Heart right ventricle (tissue), 16 donors: ENCODE data around the gene DSC3. TPM values are rescaled to one million over a fixed set of nuclear protein-coding genes. Genes with fewer than 3 reads are reported as not detected.

Source experiments
- ATAC-seq, 8 donors: fragments of 200-7000 bp; cut with Tn5 transposase; one replicate each; pipeline ENCODE4 v1.9.1; 2020; ENCODE audit warnings: mild to moderate bottlenecking in 8 of 8, moderate library complexity in 8 of 8, moderate number of reproducible peaks in 1 of 8
- DNase-seq, 2 donors: peaks; one replicate each; pipeline ENCODE4 v3.0.0-alpha.2; 2020
- H3K27ac ChIP-seq, 10 donors: fragments of 200-600 bp; sonication (generic) in 2 of 10; one replicate each; pipeline versions ENCODE4 v1.5.0 to v1.8.0; 2020 to 2022; ENCODE audit warnings: mild to moderate bottlenecking in 3 of 10
- H3K27me3 ChIP-seq, 7 donors: fragments of 200-600 bp; one replicate each; pipeline ENCODE4 v1.8.0; 2021 to 2022; ENCODE audit warnings: mild to moderate bottlenecking in 2 of 7
- H3K36me3 ChIP-seq, 9 donors: fragments of 200-600 bp; sonication (generic) in 1 of 9; one replicate each; pipeline versions ENCODE4 v1.5.0 to v1.8.0; 2020 to 2022; ENCODE audit warnings: mild to moderate bottlenecking in 2 of 9
- H3K4me1 ChIP-seq, 9 donors: fragments of 200-600 bp; sonication (generic) in 1 of 9; one replicate each; pipeline versions ENCODE4 v1.5.0 to v1.8.0; 2020 to 2022; ENCODE audit warnings: mild to moderate bottlenecking in 4 of 9
- H3K4me3 ChIP-seq, 10 donors: fragments of 200-600 bp; sonication (generic) in 2 of 10; one replicate each; pipeline versions ENCODE4 v1.5.0 to v1.8.0; 2020 to 2022; ENCODE audit warnings: mild to moderate bottlenecking in 7 of 10, moderate library complexity in 2 of 10
- H3K9me3 ChIP-seq, 11 donors: fragments of 200-600 bp in 10 of 11; sonication (generic) in 2 of 11; one replicate each; pipeline versions ENCODE4 v1.5.0 to v1.8.0; 2013 to 2022; ENCODE audit warnings: mild to moderate bottlenecking in 2 of 11, control low read depth in 1 of 11, moderate library complexity in 1 of 11
- WGBS, 2 donors: extraction: QIAGEN DNeasy Blood & Tissue Kit; methylation state at CpG; one replicate each; pipeline ENCODE4 v1.1.7; 2013; ENCODE audit warnings: inconsistent platforms in 1 of 2; 5-methylcytosine and 5-hydroxymethylcytosine counted together
- intact Hi-C, 10 donors: fragments of 100-400 bp; cut with DNase I; formaldehyde crosslinking; loops; one replicate each; pipeline versions ENCODE4 v1.11.1 to v1.14.2; 2022
- polyA plus RNA-seq, 2 donors: library from polyadenylated mRNA; stranded (reverse); fragments of 200-250 nt; gene quantifications; one replicate each; pipeline ENCODE4 v1.2.3, GENCODE V29; 2013
- total RNA-seq, 10 donors: library from RNA; stranded (reverse); fragmentation: NEBNext Ultra II Directional in 3 of 10; extraction: Animal tissue kit (Norgen Biotek cat#: 25700) in 3 of 10; gene quantifications; one replicate each; pipeline versions ENCODE4 v1.2.1 to v1.2.4, GENCODE V29; 2021 to 2023
- TF ChIP-seq, protein P1 (sequence below), 9 donors: fragments of 200-600 bp; sonication (generic) in 2 of 9; IDR thresholded peaks; one replicate each; pipeline versions ENCODE4 v1.5.0 to v1.8.0; 2021 to 2022; ENCODE audit warnings: antibody characterized with exemption in 9 of 9, mild to moderate bottlenecking in 5 of 9, moderate library complexity in 1 of 9
- donor health status: Arrhythmogenic right ventricular cardiomyopathy.
- donor health status: ischemic (EF 13 %, LVEDD 7.1; RV severe dilation, severe dysfunction).
- donor health status: healthy with polysubstance abuse.
- donor health status: DM: no; HTN: yes; CAD: no.
- donor health status: DM: no; HTN: no; CAD: no.
- donor health status: ischemic (EF 25% LVEDD 6.9; RV normal size, moderate dysfunction).
- donor health status: ischemic (EF 25% LVEDD 5.7; RV mildly dilated, moderate dysfunction).
- donor health status: healthy.
- donor health status: DM: yes; HTN: yes; CAD: no.
- donor health status: Ischemic cardiomyopathy.
- donor health status: ischemic (EF 35%, LVEDD 5.7; RV mildly dilated, moderate dysfunction).
- donor health status: nonischemic (EF 11% LVEDD 7.7; RV severe dilation, severe dysfunction).
- donor health status: DM: yes; HTN: yes; CAD: no.
- donor health status: PGD.
- donor health status: ischemic (EF 29% LVEDD 5.4; RV normal size, mild dysfunction).
- donor health status: nonischemic (EF 23%, LVEDD 6.1; RV moderate dilation, normal function).

The DSC3 gene
- total and polyA plus RNA-seq, 12 donors, result 0.04 to 0.44 (median 0.13) TPM; not detected in 3

DNA sequence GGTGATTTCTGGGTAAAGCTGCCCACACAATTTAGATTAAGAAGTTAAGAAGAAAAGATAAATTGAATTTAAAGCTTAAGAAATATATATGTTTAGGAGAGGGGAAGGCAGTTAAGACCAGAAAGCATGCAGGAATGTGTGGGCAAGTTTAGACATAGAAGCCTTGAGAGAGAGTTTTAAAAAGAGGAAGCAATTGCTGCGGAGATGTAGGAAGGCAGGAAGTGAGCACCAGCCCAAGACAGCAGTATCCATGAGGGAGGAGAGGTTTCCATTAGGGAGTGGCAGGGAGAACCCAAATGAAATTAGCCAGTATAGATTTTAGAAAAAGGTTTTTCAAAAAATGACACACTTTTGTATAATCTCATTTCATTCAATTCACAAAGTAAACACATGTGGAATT lies 35.3 kb upstream of the DSC3 start:
- ATAC-seq (no peak), DNase-seq (no peak)
- peaks cover 0 to 9% (median 0%) of the 10 kb centered on the region in 11 donors for H3K9me3 ChIP-seq
- 74 to 76% methylated on average over 1 of the region's 1 CpG for WGBS, 2 donors
- H3K27ac ChIP-seq, result no peak overlapping the region
- H3K4me3 ChIP-seq, result no peak overlapping the region
- no peaks in the 10 kb centered on the region for H3K4me1 ChIP-seq
- H3K27me3 ChIP-seq, result no peaks in the 10 kb centered on the region
- TF ChIP-seq, protein P1, sequence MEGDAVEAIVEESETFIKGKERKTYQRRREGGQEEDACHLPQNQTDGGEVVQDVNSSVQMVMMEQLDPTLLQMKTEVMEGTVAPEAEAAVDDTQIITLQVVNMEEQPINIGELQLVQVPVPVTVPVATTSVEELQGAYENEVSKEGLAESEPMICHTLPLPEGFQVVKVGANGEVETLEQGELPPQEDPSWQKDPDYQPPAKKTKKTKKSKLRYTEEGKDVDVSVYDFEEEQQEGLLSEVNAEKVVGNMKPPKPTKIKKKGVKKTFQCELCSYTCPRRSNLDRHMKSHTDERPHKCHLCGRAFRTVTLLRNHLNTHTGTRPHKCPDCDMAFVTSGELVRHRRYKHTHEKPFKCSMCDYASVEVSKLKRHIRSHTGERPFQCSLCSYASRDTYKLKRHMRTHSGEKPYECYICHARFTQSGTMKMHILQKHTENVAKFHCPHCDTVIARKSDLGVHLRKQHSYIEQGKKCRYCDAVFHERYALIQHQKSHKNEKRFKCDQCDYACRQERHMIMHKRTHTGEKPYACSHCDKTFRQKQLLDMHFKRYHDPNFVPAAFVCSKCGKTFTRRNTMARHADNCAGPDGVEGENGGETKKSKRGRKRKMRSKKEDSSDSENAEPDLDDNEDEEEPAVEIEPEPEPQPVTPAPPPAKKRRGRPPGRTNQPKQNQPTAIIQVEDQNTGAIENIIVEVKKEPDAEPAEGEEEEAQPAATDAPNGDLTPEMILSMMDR (IDR thresholded peaks at IDR 0.05), result no peak
- peaks cover 0 to 55% (median 7%) of the 10 kb centered on the region in 9 donors for H3K36me3 ChIP-seq
- intact Hi-C loops, result no loop called here

DNA sequence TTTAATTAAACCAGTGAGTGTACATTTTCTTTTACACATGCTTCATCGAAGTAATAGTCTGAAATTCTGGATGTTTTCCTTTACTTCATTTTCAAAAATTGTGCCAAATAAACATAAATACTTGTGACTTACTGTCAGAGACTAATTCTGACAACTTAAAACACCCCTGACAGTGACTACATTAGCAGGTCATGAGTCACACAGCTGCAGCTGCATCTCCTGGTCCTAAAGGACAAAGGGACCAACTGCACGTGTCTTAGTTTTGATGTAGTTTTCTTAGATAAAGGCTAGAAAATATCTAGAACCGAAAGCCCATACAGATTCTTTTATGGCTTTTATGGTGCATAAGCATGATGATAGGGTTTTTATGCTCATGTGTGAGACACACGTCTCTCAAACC lies 29.6 kb upstream of the DSC3 start:
- DNase-seq, result no peak
- TF ChIP-seq, protein P1 (IDR thresholded peaks at IDR 0.05), result no peak
- H3K27ac ChIP-seq, result no peak overlapping the region
- no peaks in the 10 kb centered on the region for H3K4me1 ChIP-seq
- H3K27me3 ChIP-seq, result no peaks in the 10 kb centered on the region
- no peak for ATAC-seq
- H3K9me3 ChIP-seq, result peaks cover 0 to 7% (median 0%) of the 10 kb centered on the region in 11 donors
- H3K36me3 ChIP-seq, result peaks cover 0 to 63% (median 10%) of the 10 kb centered on the region in 9 donors
- intact Hi-C loops, result no loop called here
- no peak overlapping the region for H3K4me3 ChIP-seq
- 88 to 89% methylated on average over 4 of the region's 4 CpGs for WGBS, 2 donors

DNA sequence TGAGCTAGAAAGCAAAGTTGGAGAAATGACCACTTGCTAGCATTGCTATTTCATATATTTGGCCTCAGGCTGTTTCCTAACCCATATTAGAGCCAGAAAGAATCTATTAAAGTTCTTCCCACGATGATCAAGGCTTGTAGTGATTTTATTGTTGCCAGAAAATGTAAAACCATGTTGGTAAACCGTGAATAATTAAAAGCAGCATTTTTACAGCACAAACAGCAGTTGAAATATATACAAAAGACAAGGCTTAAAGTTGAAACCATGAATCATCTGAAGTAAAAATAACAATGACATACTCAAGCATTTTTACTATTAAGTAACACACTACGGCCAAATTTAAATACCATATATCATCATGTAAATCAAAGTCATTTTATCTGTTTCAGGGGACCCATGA lies 27.7 kb upstream of the DSC3 start:
- TF ChIP-seq, protein P1 (IDR thresholded peaks at IDR 0.05), result no peak
- Histone ChIP-seq H3K4me1 (no peaks in the 10 kb centered on the region), H3K36me3 (peaks cover 0 to 67% (median 10%) of the 10 kb centered on the region in 9 donors), H3K4me3 (no peak overlapping the region), H3K27ac (no peak overlapping the region), H3K9me3 (no peaks in the 10 kb centered on the region), H3K27me3 (no peaks in the 10 kb centered on the region)
- DNase-seq (no peak), ATAC-seq (no peak)
- intact Hi-C loops, result no loop called here
- WGBS, 2 donors, result 66 to 78% methylated on average over 3 of the region's 3 CpGs

DNA sequence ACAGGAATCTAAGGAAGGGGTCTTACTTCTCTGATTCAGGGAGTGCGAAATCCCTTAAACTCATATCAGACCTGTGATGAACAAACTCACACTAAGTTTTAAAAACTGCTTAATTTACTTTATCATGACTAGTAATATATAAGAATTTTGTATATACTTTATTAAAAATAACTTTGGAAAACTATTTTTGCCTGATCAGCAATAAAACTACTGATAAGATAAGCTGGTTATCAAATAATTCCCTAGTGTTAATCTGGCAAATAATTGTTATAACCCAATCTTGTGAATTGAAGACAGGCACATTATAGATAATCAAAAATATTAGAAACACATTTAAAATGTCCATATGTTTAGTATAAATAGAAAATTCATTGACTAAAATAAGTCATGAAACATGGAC lies 23.7 kb upstream of the DSC3 start:
- Histone ChIP-seq H3K4me1 (no peaks in the 10 kb centered on the region), H3K4me3 (no peak overlapping the region), H3K27ac (no peak overlapping the region), H3K9me3 (no peaks in the 10 kb centered on the region), H3K36me3 (peaks cover 0 to 46% (median 7%) of the 10 kb centered on the region in 9 donors), H3K27me3 (no peaks in the 10 kb centered on the region)
- intact Hi-C loops, result no loop called here
- TF ChIP-seq, protein P1 (IDR thresholded peaks at IDR 0.05), result no peak
- 97 to 98% methylated on average over 1 of the region's 1 CpG for WGBS, 2 donors
- DNase-seq (no peak), ATAC-seq (no peak)
